A549 (cell line): ENCODE data around the gene ADAMTSL3.

Source experiments
- EP300 ChIP-seq, 2 experiments: fragments of >200 bp; sonication (Bioruptor Twin); formaldehyde crosslinking; IDR thresholded peaks; 2 replicates in 1 of 2; 3 replicates in 1 of 2; pipeline ENCODE4 v1.6.1; 2016 to 2017
- POLR2A ChIP-seq: IDR thresholded peaks from 2 replicates; pipeline ENCODE4 v1.6.1; 2012; ENCODE audit warnings: mild to moderate bottlenecking, low read length

DNA sequence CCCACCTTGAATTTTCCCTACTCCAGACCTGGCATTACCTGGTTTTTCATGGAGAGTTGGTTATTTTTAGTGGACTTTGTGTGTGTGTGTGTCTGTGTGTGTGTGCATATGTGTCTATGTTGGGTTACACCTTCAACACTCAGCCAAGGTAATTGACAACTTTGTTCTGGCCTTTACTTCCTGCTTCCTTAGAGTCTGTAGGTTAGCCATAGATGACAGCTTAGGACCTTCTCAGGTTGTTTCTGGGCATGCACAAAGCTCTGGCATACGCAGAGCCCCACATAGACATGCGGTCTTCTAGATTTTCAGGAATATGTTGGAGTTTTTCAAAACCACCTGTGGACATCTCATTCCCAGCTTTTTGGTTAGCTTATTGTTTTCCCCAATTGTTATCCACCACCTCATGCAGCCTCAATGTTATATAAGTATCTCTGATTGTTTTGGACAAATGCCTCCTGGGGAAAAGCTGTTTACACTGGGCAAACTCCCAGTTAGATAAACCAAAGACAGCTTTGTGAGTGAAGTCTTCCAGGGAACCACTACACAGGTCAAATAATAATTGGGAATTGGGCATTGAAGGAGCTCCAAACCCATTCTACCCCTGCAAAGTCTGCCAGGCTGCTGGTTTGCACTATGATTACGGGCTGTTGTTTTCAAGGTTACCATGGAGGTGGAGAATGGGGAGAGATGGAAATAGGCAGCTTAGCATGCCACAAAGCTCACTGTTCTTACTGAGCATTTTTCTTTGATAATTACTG lies 201.2 kb downstream of the ADAMTSL3 start:
- TF ChIP-seq POLR2A (no peak), EP300 (IDR thresholded peaks at IDR 0.05) (no peak)
